Activated naive CD8-positive, alpha-beta T cell (primary cell): ENCODE results near the gene KBTBD12.

Experiments used
- H3K27ac Mint-ChIP-seq: one replicate; pipeline ENCODE4 v1.8.0; 2021; ENCODE audit warnings: mixed read lengths
- H3K27me3 Mint-ChIP-seq: one replicate; pipeline ENCODE4 v1.8.0; 2021; ENCODE audit warnings: mixed read lengths
- H3K36me3 Mint-ChIP-seq: one replicate; pipeline ENCODE4 v1.8.0; 2021; ENCODE audit warnings: mixed read lengths
- H3K4me1 Mint-ChIP-seq: one replicate; pipeline ENCODE4 v1.8.0; 2021; ENCODE audit warnings: low read depth, mixed read lengths
- H3K4me3 Mint-ChIP-seq: one replicate; pipeline ENCODE4 v1.8.0; 2021; ENCODE audit warnings: mild to moderate bottlenecking, mixed read lengths
- H3K9me3 Mint-ChIP-seq: one replicate; pipeline ENCODE4 v1.8.0; 2021; ENCODE audit warnings: low read depth, mixed read lengths

Gene KBTBD12

DNA sequence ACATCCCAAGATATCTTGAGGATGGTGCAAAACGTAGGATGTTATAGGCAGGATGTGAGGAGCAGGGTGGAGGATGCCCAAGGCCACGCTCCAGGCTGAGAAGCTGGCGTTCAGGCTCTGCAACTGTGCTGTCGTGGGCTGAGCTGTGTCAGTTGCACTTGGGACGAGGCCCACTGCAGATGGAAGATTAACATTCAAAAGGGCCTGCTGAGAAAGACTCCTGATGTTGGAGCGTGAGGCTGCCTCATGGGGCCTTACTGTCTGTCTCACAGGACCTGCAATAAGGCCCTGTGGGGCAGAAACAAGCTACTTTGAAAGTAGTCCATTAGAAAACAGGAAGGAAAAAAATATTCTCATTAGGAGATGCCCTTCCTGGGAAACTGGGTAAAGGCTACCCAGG lies 76.6 kb downstream of the KBTBD12 start:
- no peaks in the 10 kb centered on the region for H3K27me3 Mint-ChIP-seq
- no peaks in the 10 kb centered on the region for H3K9me3 Mint-ChIP-seq
- H3K4me1 Mint-ChIP-seq: no peaks in the 10 kb centered on the region
- H3K27ac Mint-ChIP-seq: no peak overlapping the region
- H3K4me3 Mint-ChIP-seq: no peak overlapping the region
- no peaks in the 10 kb centered on the region for H3K36me3 Mint-ChIP-seq

GRCh38 chr3:127992127-127992526 lies 77.1 kb downstream of the KBTBD12 start:
- no peaks in the 10 kb centered on the region for H3K27me3 Mint-ChIP-seq
- H3K36me3 Mint-ChIP-seq: no peaks in the 10 kb centered on the region
- no peaks in the 10 kb centered on the region for H3K4me1 Mint-ChIP-seq
- H3K27ac Mint-ChIP-seq: no peak overlapping the region
- no peaks in the 10 kb centered on the region for H3K9me3 Mint-ChIP-seq
- no peak overlapping the region for H3K4me3 Mint-ChIP-seq

DNA sequence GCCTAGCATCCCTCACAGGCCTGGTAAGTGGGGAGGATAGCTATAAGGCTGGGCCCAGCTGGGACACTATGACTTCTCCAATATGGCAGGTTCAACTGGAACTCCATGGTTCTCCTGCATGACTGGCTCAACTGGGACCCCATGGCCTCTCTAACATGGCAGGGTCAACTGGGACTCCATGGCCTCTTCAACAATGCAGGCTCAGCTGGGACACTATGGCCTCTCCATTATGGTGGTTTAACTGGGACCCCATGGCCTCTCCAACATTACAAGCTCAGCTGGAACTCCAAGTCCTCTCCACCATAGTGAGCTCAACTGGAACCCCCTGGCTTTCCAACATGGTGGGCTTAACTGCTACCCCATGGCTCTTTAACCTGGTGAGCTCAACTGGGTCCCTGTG lies 79.0 kb downstream of the KBTBD12 start:
- H3K9me3 Mint-ChIP-seq: no peaks in the 10 kb centered on the region
- no peaks in the 10 kb centered on the region for H3K4me1 Mint-ChIP-seq
- H3K36me3 Mint-ChIP-seq: no peaks in the 10 kb centered on the region
- H3K27me3 Mint-ChIP-seq: no peaks in the 10 kb centered on the region
- no peak overlapping the region for H3K4me3 Mint-ChIP-seq
- H3K27ac Mint-ChIP-seq: no peak overlapping the region

GRCh38 chr3:127997016-127997415 lies 82.0 kb downstream of the KBTBD12 start:
- Mint-ChIP-seq H3K9me3 (no peaks in the 10 kb centered on the region), H3K36me3 (no peaks in the 10 kb centered on the region), H3K27me3 (peaks cover 2% of the 10 kb centered on the region), H3K4me3 (no peak overlapping the region), H3K27ac (no peak overlapping the region), H3K4me1 (no peaks in the 10 kb centered on the region)

DNA sequence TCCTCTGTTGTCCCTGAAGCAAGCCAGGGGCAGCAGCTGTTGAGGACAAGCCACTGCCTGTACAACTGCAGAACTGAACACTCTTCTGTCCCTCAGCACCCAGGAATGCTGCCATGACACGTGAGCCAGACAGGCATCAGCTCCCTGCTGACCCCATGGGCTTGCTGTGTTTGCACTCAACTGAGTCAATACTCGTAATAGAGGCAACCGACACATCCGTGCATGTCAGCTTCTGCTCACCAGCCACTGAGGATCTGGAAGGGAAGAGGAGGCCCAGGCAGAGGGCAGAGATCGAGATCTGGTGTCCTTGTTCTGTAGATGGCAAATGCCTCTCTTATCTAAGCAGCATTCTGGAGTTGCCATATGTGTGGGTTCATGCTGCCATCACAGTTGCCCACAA lies 82.9 kb downstream of the KBTBD12 start:
- H3K4me1 Mint-ChIP-seq: no peaks in the 10 kb centered on the region
- no peaks in the 10 kb centered on the region for H3K9me3 Mint-ChIP-seq
- H3K27ac Mint-ChIP-seq: no peak overlapping the region
- H3K4me3 Mint-ChIP-seq: no peak overlapping the region
- no peaks in the 10 kb centered on the region for H3K36me3 Mint-ChIP-seq
- H3K27me3 Mint-ChIP-seq: peaks cover 3% of the 10 kb centered on the region

- H3K4me1 Mint-ChIP-seq: no peaks in the 10 kb centered on the region
- no peak overlapping the region for H3K27ac Mint-ChIP-seq
These were observed 83.6 kb downstream of the KBTBD12 start for GRCh38 chr3:127998596-127998995.

GRCh38 chr3:127999509-128000106 lies 84.6 kb downstream of the KBTBD12 start:
- H3K4me3 Mint-ChIP-seq: no peak overlapping the region
- no peak overlapping the region for H3K27ac Mint-ChIP-seq
- H3K9me3 Mint-ChIP-seq: no peaks in the 10 kb centered on the region
- peaks cover 3% of the 10 kb centered on the region for H3K27me3 Mint-ChIP-seq
- H3K4me1 Mint-ChIP-seq: no peaks in the 10 kb centered on the region
- no peaks in the 10 kb centered on the region for H3K36me3 Mint-ChIP-seq

More at GRCh38 chr3:127998596-127998995, 83.6 kb downstream of the KBTBD12 start:
- no peak overlapping the region for H3K4me3 Mint-ChIP-seq
- peaks cover 3% of the 10 kb centered on the region for H3K27me3 Mint-ChIP-seq
- H3K36me3 Mint-ChIP-seq: no peaks in the 10 kb centered on the region
- no peaks in the 10 kb centered on the region for H3K9me3 Mint-ChIP-seq

GRCh38 chr3:128001576-128001975 lies 86.5 kb downstream of the KBTBD12 start:
- Mint-ChIP-seq H3K27ac (no peak overlapping the region), H3K27me3 (peaks cover 3% of the 10 kb centered on the region), H3K36me3 (no peaks in the 10 kb centered on the region), H3K9me3 (no peaks in the 10 kb centered on the region), H3K4me3 (no peak overlapping the region), H3K4me1 (no peaks in the 10 kb centered on the region)

GRCh38 chr3:128004661-128005060 lies 89.6 kb downstream of the KBTBD12 start:
- Mint-ChIP-seq H3K36me3 (no peaks in the 10 kb centered on the region), H3K4me3 (no peak overlapping the region), H3K9me3 (no peaks in the 10 kb centered on the region), H3K27ac (no peak overlapping the region), H3K27me3 (peaks cover 4% of the 10 kb centered on the region), H3K4me1 (no peaks in the 10 kb centered on the region)

- Mint-ChIP-seq H3K27me3 (peaks cover 6% of the 10 kb centered on the region), H3K4me3 (no peak overlapping the region), H3K4me1 (peaks cover 1% of the 10 kb centered on the region), H3K9me3 (no peaks in the 10 kb centered on the region), H3K27ac (no peak overlapping the region), H3K36me3 (peaks cover under 1% of the 10 kb centered on the region)
These were observed 91.3 kb downstream of the KBTBD12 start for GRCh38 chr3:128006061-128007032.

DNA sequence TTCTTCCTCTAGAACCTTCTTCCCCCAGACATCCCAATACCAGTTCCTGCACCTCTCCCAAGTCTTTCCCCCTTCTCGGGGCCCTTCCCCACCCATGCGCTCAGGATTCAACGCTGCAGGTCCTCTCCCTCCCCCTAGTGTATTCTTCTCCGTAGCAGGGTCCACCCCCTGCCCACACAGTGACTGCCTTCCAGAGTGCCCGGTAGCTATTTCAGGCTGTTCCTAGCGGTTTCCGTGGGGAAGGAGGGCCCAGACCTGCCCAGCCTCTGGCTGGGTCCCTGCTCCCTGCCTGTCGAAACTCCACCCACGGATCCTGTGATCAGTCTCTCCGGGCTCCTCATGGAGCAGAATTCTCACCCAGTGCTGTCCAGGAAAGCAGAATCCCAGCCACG lies 92.0 kb downstream of the KBTBD12 start:
- H3K27ac Mint-ChIP-seq: no peak overlapping the region
- H3K27me3 Mint-ChIP-seq: peaks cover 6% of the 10 kb centered on the region
- H3K4me1 Mint-ChIP-seq: peaks cover 4% of the 10 kb centered on the region
- peaks cover 2% of the 10 kb centered on the region for H3K36me3 Mint-ChIP-seq
- no peaks in the 10 kb centered on the region for H3K9me3 Mint-ChIP-seq
- no peak overlapping the region for H3K4me3 Mint-ChIP-seq

DNA sequence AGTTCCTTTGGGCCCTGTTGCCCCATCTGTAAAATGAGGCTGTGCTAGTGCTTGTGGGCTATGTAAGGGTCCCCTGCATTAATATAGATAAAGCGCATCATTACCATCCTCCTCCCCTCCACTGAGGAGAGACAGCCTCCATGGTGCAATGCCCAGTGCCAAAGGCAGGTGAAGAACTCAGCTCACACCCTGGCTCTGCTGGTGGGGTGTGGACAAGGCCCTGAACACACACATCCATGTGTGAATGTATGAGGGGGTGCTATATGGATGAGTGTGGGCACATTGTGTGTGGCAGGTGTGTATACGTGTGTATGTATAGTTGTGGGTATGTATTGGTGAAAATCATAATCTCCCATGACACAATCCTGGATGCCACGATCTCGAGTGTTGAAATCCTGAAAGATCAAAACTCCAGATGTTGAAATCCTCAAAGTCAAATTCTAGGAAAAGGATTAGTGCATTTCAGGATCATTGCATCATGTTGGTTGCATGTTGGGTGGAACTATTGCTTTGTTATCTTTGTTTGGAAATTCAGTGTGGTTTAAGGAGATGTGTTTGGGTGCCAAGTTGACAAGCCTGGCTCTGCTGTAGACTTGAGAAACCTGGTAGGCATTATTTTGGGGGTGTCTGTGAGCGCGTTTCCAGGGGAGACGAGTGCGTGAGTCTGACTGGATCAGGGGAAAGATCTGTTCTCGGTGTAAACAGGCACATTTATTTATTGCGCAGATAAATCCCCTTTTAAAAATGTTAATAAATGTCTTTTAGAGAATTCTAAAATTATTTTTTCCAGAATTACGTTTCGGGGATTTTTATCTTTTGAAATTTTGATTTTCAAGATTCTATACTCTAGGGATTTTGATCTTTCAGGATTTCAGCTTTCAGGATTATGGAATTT lies 95.2 kb downstream of the KBTBD12 start:
- H3K36me3 Mint-ChIP-seq: peaks cover 2% of the 10 kb centered on the region
- H3K4me1 Mint-ChIP-seq: peaks cover 4% of the 10 kb centered on the region
- H3K4me3 Mint-ChIP-seq: no peak overlapping the region
- H3K27me3 Mint-ChIP-seq: peaks cover 7% of the 10 kb centered on the region
- no peaks in the 10 kb centered on the region for H3K9me3 Mint-ChIP-seq
- H3K27ac Mint-ChIP-seq: no peak overlapping the region

GRCh38 chr3:128011140-128011539 lies 96.1 kb downstream of the KBTBD12 start:
- Mint-ChIP-seq H3K27me3 (peaks cover 7% of the 10 kb centered on the region), H3K9me3 (no peaks in the 10 kb centered on the region), H3K27ac (no peak overlapping the region), H3K36me3 (peaks cover 2% of the 10 kb centered on the region), H3K4me3 (no peak overlapping the region), H3K4me1 (peaks cover 4% of the 10 kb centered on the region)

- Mint-ChIP-seq H3K36me3 (peaks cover 2% of the 10 kb centered on the region), H3K9me3 (no peaks in the 10 kb centered on the region), H3K27me3 (peaks cover 9% of the 10 kb centered on the region), H3K4me3 (no peak overlapping the region), H3K27ac (no peak overlapping the region), H3K4me1 (peaks cover 4% of the 10 kb centered on the region)
These were observed 97.0 kb downstream of the KBTBD12 start for GRCh38 chr3:128012050-128012449.

DNA sequence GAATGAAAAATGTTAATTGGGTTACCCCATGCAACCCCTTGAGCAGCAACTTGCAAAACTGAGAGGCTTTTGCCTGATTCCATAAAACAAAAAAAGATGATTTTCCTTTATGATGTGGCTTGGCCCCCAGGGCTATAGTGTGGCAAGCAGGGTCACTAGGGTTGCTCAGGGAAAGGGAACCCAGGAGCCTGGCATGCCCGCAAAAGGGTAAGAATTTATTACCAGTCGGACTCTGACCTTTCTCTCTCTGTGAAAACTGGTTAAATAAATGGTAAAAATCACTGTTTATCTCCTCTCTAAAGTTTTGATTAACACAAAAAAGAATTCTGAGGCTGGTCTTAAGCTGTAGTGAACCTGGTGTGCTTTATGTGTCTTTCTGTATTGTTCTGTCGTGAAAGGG lies 99.5 kb downstream of the KBTBD12 start:
- Mint-ChIP-seq H3K9me3 (no peaks in the 10 kb centered on the region), H3K4me3 (no peak overlapping the region), H3K27me3 (peaks cover 10% of the 10 kb centered on the region), H3K36me3 (peaks cover 2% of the 10 kb centered on the region), H3K27ac (no peak overlapping the region), H3K4me1 (peaks cover 4% of the 10 kb centered on the region)
